ENCODE results near the gene KCNMB3. TPM values are rescaled to one million over a fixed set of nuclear protein-coding genes. Genes with fewer than 3 reads are reported as not detected.

The KCNMB3 gene
- total RNA-seq (1 to 10 TPM in 3 of 5 experiments, under 1 TPM in 2; 0.61 to 1.6 (median 1.2) TPM), polyA plus RNA-seq (under 1 TPM; 0.23 to 0.33 TPM), total RNA-seq (1.5 reads per million, percentile 4 among the genes with 10 or more reads in this experiment)

DNA sequence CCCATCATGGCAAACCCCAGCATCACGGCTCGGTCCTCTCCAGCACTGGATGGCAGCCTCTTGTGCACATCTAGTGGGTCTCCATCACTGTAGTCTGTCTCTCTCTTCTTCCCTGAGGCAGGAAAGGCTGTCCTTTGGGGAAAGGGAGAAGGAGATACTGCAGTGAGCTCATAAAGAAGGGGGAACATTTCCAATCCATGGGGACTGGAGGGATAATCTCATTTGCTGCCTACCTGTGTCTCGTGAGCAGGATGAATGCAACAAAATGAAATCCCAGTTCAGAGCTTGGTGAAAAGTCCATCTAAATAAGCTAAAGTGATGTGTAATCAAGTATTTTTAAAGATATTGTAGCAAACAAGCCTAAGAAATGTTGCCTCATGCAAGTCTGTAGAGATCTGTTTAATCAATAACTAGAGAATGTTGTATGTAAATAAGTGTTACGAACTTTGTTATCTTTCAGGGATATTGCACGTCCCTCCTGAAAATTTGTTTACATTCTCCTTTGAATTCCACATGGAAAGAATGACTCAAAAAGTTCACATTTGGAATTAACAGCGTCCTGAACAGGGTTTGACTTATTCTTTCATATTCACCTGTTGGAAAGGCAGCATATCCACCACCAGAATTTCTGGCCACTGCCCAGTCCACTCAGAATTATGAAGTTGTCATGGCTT lies at the start of gene KCNMB3:
TSS of gene KCNMB3 (minus strand) at position 312 of the 674 bp plus-strand sequence. CDS start at position 188, 124 bp downstream.
- intact Hi-C loops (cut with micrococcal nuclease) = no loop called here
- Histone ChIP-seq H3K36me3 (ENCODE audit: control insufficient read depth in 2 of 3, insufficient read depth in 3 of 3, low read length in 3 of 3) (no peaks in the 10 kb centered on the region), H3K4me3 (ENCODE audit: low read length) (no peak within 1 kb of the TSS), H3K4me1 (ENCODE audit: control insufficient read depth in 2 of 2, insufficient read depth in 2 of 2, low read length in 2 of 2) (no peaks in the 10 kb centered on the region), H3K27me3 (ENCODE audit: control insufficient read depth in 2 of 2, insufficient read depth in 2 of 2, low read length in 2 of 2) (no peaks in the 10 kb centered on the region), H3K27ac (ENCODE audit: low read depth, low read length) (no peak within 1 kb of the TSS), H3K9me3 (ENCODE audit: control insufficient read depth in 2 of 3, low read length in 3 of 3) (no peaks in the 10 kb centered on the region)
- Mint-ChIP-seq H3K4me3 (no peak within 1 kb of the TSS), H3K27ac (no peak within 1 kb of the TSS), H3K27me3 (peaks cover 0 to 4% (median 0%) of the 10 kb centered on the region in 5 donors), H3K4me1 (peaks cover 0 to 2% (median 0%) of the 10 kb centered on the region in 7 donors), H3K9me3 (peaks cover 0 to 7% (median 0%) of the 10 kb centered on the region in 11 donors), H3K36me3 (peaks cover 0 to 24% (median 11%) of the 10 kb centered on the region in 5 donors)
- ATAC-seq (no peak), DNase-seq (no peak)
- ChIA-PET POLR2A (no interaction called here), CTCF (no interaction called here)

DNA sequence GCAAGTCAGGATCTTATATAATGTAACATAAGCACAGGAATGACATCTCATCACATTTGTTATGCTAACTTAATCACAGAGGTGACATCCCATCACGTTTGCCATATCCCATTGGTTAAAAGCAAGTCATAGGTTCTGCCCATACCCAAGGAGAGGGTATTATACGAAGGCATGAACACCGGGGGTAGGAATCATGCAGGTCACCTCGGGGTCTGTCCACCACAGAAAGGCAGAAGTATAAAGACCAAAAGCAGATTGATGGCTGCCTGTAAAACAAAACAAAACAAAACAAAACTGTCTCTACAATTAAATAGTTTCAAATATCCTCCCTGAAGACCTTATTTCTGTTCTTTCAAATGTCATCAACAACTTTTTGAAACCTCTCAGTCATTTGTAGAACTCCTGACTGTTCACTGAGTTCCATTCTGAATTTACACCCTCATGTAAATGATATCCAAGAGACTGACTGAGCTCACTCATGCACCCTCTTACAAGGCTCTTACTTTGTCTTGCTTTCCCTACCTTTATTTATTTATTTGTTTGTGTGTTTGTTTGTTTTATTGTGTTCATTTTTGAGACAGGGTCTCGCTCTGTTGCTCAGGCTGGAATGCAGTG lies 49.2 kb upstream of the KCNMB3 start:
- H3K27me3 ChIP-seq (ENCODE audit: control insufficient read depth in 2 of 2, insufficient read depth in 2 of 2, low read length in 2 of 2) = no peaks in the 10 kb centered on the region
- no peak for ATAC-seq
- H3K36me3 ChIP-seq (ENCODE audit: control insufficient read depth in 2 of 3, insufficient read depth in 3 of 3, low read length in 3 of 3) = no peaks in the 10 kb centered on the region
- Mint-ChIP-seq H3K9me3 (peaks cover 0 to 6% (median 0%) of the 10 kb centered on the region in 11 donors), H3K4me1 (no peaks in the 10 kb centered on the region), H3K36me3 (no peaks in the 10 kb centered on the region), H3K27ac (no peak overlapping the region), H3K27me3 (peaks cover 0 to 22% (median 3%) of the 10 kb centered on the region in 5 donors), H3K4me3 (no peak overlapping the region)
- intact Hi-C loops (cut with micrococcal nuclease) = no loop called here
- ChIA-PET CTCF (no interaction called here), POLR2A (no interaction called here)
- H3K4me1 ChIP-seq (ENCODE audit: control insufficient read depth in 2 of 2, insufficient read depth in 2 of 2, low read length in 2 of 2) = no peaks in the 10 kb centered on the region
- no peaks in the 10 kb centered on the region for H3K9me3 ChIP-seq (ENCODE audit: control insufficient read depth in 2 of 3, low read length in 3 of 3)
- no peak overlapping the region for H3K27ac ChIP-seq (ENCODE audit: low read depth, low read length)
- DNase-seq = no peak
- no peak overlapping the region for H3K4me3 ChIP-seq (ENCODE audit: low read length)

- H3K36me3 Mint-ChIP-seq = no peaks in the 10 kb centered on the region
- H3K4me1 ChIP-seq (ENCODE audit: control insufficient read depth in 2 of 2, insufficient read depth in 2 of 2, low read length in 2 of 2) = no peaks in the 10 kb centered on the region
- H3K9me3 ChIP-seq (ENCODE audit: control insufficient read depth in 2 of 3, low read length in 3 of 3) = no peaks in the 10 kb centered on the region
- DNase-seq (no peak), ATAC-seq (no peak)
- ChIA-PET CTCF (no interaction called here), POLR2A (no interaction called here)
- H3K27me3 ChIP-seq (ENCODE audit: control insufficient read depth in 2 of 2, insufficient read depth in 2 of 2, low read length in 2 of 2) = no peaks in the 10 kb centered on the region
- no peak overlapping the region for H3K4me3 Mint-ChIP-seq
- peaks cover 0 to 25% (median 3%) of the 10 kb centered on the region in 5 donors for H3K27me3 Mint-ChIP-seq
- intact Hi-C loops (cut with micrococcal nuclease) = no loop called here
- H3K27ac ChIP-seq (ENCODE audit: low read depth, low read length) = no peak overlapping the region
- H3K36me3 ChIP-seq (ENCODE audit: control insufficient read depth in 2 of 3, insufficient read depth in 3 of 3, low read length in 3 of 3) = no peaks in the 10 kb centered on the region
- H3K4me1 Mint-ChIP-seq = no peaks in the 10 kb centered on the region
- no peak overlapping the region for H3K27ac Mint-ChIP-seq
- peaks cover 0 to 6% (median 0%) of the 10 kb centered on the region in 11 donors for H3K9me3 Mint-ChIP-seq
- no peak overlapping the region for H3K4me3 ChIP-seq (ENCODE audit: low read length)
Observed at GRCh38 chr3:179299316-179299715, 48.4 kb upstream of the KCNMB3 start.

- H3K36me3 Mint-ChIP-seq = no peaks in the 10 kb centered on the region
- no peaks in the 10 kb centered on the region for H3K4me1 Mint-ChIP-seq
- intact Hi-C loops (cut with micrococcal nuclease) = no loop called here
- no peaks in the 10 kb centered on the region for H3K9me3 ChIP-seq (ENCODE audit: control insufficient read depth in 2 of 3, low read length in 3 of 3)
- peaks cover 0 to 6% (median 0%) of the 10 kb centered on the region in 11 donors for H3K9me3 Mint-ChIP-seq
- ATAC-seq = no peak
- no peak overlapping the region for H3K27ac ChIP-seq (ENCODE audit: low read depth, low read length)
- H3K4me3 ChIP-seq (ENCODE audit: low read length) = no peak overlapping the region
- CTCF ChIA-PET = no interaction called here
- no peak overlapping the region for H3K27ac Mint-ChIP-seq
- POLR2A ChIA-PET = no interaction called here
- no peak overlapping the region for H3K4me3 Mint-ChIP-seq
- no peak for DNase-seq
- H3K27me3 ChIP-seq (ENCODE audit: control insufficient read depth in 2 of 2, insufficient read depth in 2 of 2, low read length in 2 of 2) = no peaks in the 10 kb centered on the region
- peaks cover 0 to 18% (median 2%) of the 10 kb centered on the region in 5 donors for H3K27me3 Mint-ChIP-seq
- H3K4me1 ChIP-seq (ENCODE audit: control insufficient read depth in 2 of 2, insufficient read depth in 2 of 2, low read length in 2 of 2) = no peaks in the 10 kb centered on the region
- no peaks in the 10 kb centered on the region for H3K36me3 ChIP-seq (ENCODE audit: control insufficient read depth in 2 of 3, insufficient read depth in 3 of 3, low read length in 3 of 3)
Observed at GRCh38 chr3:179297971-179298725, 47.2 kb upstream of the KCNMB3 start.

DNA sequence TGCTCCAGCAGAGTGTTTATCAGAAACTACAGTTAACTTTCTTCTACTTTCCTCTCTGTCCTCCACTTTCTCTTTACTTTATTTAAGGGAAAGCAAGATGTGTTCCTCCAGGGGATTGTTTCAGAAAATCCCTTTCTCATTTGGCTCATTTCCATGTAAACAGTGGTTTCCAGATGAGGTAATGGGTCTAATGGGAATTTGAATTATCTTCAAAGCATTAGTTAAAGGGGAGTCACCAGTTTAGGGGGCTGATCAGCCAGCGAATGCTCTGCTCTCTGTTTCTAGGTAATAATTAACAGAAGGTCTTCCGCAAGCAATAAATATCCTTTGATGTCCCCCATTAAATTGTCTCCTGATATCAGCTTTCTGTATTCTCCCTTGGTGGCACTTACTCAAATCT lies 41.5 kb upstream of the KCNMB3 start:
- H3K4me3 Mint-ChIP-seq = no peak overlapping the region
- CTCF ChIA-PET = no interaction called here
- intact Hi-C loops (cut with micrococcal nuclease) = no loop called here
- H3K27ac ChIP-seq (ENCODE audit: low read depth, low read length) = no peak overlapping the region
- H3K27ac Mint-ChIP-seq = no peak overlapping the region
- no peaks in the 10 kb centered on the region for H3K9me3 Mint-ChIP-seq
- peaks cover 0 to 4% (median 0%) of the 10 kb centered on the region in 7 donors for H3K4me1 Mint-ChIP-seq
- H3K27me3 Mint-ChIP-seq = peaks cover 0 to 18% (median 5%) of the 10 kb centered on the region in 5 donors
- ATAC-seq (no peak), DNase-seq (no peak)
- H3K36me3 Mint-ChIP-seq = peaks cover 0 to 3% (median 0%) of the 10 kb centered on the region in 5 donors
- POLR2A ChIA-PET = interaction anchor here (0.6 kb wide), 1 partner anchor 651 kb away, joined by 3 read pairs; no protein-coding TSS in a partner anchor
- no peaks in the 10 kb centered on the region for H3K27me3 ChIP-seq (ENCODE audit: control insufficient read depth in 2 of 2, insufficient read depth in 2 of 2, low read length in 2 of 2)
- H3K4me3 ChIP-seq (ENCODE audit: low read length) = no peak overlapping the region
- no peaks in the 10 kb centered on the region for H3K9me3 ChIP-seq (ENCODE audit: control insufficient read depth in 2 of 3, low read length in 3 of 3)
- H3K36me3 ChIP-seq (ENCODE audit: control insufficient read depth in 2 of 3, insufficient read depth in 3 of 3, low read length in 3 of 3) = no peaks in the 10 kb centered on the region
- H3K4me1 ChIP-seq (ENCODE audit: control insufficient read depth in 2 of 2, insufficient read depth in 2 of 2, low read length in 2 of 2) = no peaks in the 10 kb centered on the region

GRCh38 chr3:179289295-179289694 lies 38.4 kb upstream of the KCNMB3 start:
- Mint-ChIP-seq H3K9me3 (peaks cover 0 to 2% (median 0%) of the 10 kb centered on the region in 11 donors), H3K27ac (no peak overlapping the region), H3K36me3 (peaks cover 0 to 3% (median 0%) of the 10 kb centered on the region in 5 donors), H3K4me1 (peaks cover 0 to 4% (median 0%) of the 10 kb centered on the region in 7 donors), H3K4me3 (no peak overlapping the region), H3K27me3 (peaks cover 0 to 15% (median 4%) of the 10 kb centered on the region in 5 donors)
- Histone ChIP-seq H3K4me3 (ENCODE audit: low read length) (no peak overlapping the region), H3K36me3 (ENCODE audit: control insufficient read depth in 2 of 3, insufficient read depth in 3 of 3, low read length in 3 of 3) (no peaks in the 10 kb centered on the region), H3K4me1 (ENCODE audit: control insufficient read depth in 2 of 2, insufficient read depth in 2 of 2, low read length in 2 of 2) (no peaks in the 10 kb centered on the region), H3K27me3 (ENCODE audit: control insufficient read depth in 2 of 2, insufficient read depth in 2 of 2, low read length in 2 of 2) (no peaks in the 10 kb centered on the region), H3K9me3 (ENCODE audit: control insufficient read depth in 2 of 3, low read length in 3 of 3) (no peaks in the 10 kb centered on the region), H3K27ac (ENCODE audit: low read depth, low read length) (no peak overlapping the region)
- ATAC-seq = no peak
- intact Hi-C loops (cut with micrococcal nuclease) = no loop called here
- ChIA-PET CTCF (no interaction called here), POLR2A (no interaction called here)
- no peak for DNase-seq
